ENCODE data around the gene PRAMEF18.
"Not testable (repeated sequence)": the region's sequence is repeated elsewhere in the genome, so short reads cannot be mapped to it uniquely, and the experiment has no call there.

The PRAMEF18 gene, protein sequence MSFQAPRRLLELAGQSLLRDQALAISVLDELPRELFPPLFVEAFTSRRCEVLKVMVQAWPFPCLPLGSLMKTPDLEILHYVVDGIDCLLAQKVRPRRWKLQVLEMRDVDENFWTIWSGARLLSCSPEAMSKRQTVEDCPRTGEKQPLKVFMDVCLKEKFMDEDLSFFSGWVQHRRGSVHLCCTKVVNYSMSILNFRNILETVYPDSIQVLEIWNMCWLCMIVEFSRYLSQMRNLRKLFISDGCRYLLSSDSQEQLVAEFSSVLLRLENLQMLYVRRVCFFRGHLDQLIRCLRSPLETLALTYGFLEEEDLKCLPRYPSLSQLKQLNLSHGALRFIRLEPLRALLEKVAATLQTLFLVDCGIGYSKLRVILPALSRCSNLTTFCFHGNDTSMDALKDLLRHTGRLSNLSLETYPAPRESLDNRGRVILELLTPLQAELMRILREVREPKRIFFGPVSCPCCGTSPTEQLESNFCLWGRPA

DNA sequence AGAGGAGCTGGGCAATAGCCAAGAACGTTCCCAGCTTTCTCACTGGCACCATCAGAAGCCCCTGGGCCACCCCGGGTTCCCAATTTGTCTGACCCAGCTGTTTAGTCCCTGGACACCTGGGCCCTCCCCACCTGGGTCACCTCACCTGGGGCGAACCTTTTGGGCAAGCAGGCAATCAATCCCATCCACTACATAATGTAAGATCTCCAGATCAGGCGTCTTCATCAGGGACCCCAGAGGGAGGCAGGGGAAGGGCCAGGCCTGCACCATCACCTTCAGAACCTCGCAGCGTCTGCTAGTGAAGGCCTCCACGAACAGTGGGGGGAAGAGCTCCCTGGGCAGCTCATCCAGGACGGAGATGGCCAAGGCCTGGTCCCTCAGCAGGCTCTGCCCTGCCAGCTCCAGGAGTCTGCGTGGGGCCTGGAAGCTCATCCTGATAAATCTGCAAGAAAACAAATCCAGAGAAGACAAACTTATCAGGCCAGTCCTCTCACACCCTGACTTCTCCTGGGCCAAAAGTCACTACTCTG, at the start of gene PRAMEF18:
Gene PRAMEF18, minus strand, starts transcription at position 480 of the 530 bp plus-strand sequence. Its CDS starts 48 bp downstream, at position 432.
- DNase-seq, result not testable (repeated sequence)

DNA sequence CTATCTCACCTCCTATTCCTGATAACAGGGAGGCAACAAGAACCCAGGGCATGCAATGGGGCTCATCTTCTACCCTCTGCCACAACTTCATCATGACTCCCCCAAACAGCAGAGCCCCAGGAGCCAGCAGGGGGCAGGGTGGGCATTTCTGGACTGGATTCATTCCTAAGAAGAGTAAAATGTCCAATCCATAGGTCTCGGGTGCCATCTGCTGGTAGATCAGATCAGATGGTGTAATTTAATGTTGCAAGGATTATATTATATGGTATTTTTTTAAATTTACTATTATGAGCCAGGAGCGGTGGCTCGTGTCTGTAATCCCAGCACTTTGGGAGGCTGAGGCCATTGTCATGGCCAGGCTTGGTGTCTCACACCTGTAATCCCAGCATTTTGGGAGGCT, 39.2 kb upstream of the PRAMEF18 start:
- not testable (repeated sequence) for DNase-seq

DNA sequence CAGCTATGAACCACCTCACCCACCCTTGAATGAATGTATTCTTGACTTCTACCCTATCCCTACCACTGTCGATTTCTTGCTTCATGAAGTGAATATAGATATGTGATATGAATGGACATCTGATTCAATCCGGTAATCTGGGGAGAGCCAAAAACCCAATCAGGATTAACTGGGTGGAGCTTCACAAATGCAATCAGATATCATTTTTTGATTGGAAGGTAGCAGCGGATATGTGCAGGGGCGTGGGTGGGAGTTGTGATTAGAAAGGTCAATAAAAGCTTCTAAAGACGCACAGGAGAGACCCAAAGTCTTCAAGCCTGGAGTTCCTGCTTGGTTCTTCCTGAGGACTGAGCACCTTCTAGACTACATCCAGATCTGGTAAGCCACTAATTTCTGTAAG, 27.9 kb upstream of the PRAMEF18 start, which contains the start of gene PRAMEF5:
Gene PRAMEF5, plus strand, starts transcription at position 301 of the 400 bp plus-strand sequence. CDS start 5,071 bp downstream, outside the sequence.
- not testable (repeated sequence) for DNase-seq

DNA sequence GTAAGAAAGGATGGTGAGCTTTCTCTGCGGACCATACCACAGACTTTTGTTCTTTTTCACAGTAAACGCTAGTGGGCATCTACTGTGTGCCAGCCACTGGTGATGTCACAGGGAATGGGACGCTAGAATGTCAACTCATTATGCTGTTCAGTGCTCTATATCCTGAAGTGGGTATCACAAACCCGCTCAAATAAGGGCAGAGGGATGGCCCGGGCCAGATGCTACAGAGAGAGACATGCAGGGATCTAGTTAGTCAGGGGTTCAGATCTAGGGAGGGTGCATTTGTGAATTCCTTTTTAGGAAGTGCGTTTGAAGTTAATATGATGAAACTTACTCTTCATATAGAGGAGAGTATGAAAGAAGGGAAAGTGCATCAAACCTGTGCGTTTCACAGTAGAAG, 21.2 kb upstream of the PRAMEF18 start:
- DNase-seq, result not testable (repeated sequence)

DNA sequence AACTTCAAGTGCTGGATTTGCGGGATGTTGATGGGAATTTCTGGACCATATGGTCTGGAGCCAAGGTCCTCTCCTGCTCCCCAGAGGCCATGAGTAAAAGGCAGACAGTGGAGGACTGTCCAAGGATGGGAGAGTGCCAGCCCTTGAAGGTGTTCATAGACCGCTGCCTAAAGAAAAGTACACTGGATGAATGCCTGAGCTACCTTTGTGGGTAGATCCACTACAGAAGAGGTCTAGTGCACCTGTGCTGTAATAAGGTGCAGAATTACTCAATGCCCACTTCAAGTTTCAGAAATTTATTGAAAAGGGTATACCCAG, 20.6 kb upstream of the PRAMEF18 start:
- DNase-seq, result not testable (repeated sequence)

DNA sequence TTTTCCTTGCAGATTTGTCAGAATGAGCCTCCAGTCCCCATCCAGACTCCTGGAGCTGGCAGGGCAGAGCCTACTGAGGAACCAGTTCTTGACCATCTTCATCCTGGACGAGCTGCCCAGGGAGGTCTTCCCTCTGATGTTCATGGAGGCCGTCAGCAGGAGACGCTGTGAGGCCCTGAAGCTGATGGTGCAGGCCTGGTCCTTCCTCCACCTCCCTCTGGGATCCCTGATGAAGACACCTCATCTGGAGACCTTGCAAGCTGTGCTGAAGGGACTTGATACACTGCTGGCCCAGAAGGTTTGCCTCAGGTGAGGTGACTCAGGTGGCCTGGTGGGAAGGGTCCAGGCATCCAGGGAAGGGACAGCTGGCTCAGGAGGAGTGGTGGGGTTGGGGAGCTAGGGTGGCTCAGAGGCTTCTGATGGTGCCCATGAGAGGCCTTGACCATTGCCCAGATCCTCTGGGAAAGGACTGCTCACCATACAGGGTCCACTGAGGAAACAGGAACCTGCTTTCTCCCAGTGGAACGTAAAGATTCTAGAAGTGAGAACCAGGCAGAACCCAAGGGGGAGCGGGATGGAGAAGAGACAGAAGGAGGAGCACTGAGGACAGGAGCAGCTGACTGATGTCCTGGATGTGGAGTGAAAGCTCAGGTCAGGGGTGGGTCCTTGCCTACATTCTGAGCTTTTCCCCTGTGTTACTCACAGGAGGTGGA, 20.0 kb upstream of the PRAMEF18 start:
- DNase-seq, result not testable (repeated sequence)

DNA sequence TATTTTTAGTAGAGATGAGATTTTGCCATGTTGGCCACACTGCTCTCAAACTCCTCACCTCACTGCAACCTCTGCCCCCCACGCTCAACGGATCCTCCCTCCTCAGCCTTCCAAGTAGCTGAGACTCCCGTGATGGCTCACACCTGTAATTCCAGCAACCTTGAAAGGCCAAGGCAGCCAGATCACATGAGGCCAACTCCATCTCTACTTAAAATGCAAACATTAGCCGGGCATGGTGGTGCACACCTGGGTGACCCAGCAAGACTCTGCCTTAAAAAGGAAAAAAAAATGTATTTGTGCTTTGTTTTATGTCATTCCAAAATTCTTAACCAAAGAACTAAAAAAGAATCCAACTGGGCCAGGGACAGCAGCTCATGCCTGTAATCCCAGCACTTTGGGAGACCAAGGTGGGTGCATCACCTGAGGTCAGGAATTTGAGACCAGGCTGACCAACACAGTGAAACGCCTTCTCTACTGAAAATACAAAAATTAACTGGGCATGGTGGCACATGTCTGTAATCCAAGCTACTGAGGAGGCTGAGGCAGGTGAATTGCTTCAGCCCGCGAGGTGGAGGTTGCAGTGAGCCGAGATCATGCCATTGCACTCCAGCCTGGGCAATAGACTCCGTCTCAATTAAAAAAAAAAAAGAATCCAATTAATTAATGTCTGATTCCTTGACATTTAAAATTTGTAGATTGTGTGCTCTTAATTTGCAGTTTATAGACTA, 17.7 kb upstream of the PRAMEF18 start:
- DNase-seq, result not testable (repeated sequence)

DNA sequence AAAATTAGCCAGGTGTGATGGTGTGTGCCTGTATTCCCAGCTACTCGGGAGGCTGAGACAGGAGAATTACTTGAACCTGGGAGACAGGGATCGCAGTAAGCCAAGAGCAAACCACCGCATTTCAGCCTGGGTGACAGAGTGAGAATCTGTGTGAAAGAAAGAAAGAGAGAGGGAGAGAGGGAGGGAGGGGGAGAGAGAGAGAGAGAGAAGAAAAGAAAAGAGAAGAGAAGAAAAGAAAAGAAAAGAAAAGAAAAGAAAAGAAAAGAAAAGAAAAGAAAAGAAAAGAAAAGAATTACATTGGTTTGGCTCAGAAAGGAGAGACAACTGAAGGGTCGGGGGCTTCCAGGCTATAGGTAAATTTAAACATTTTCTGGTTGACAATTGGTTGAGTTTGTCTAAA, 13.7 kb upstream of the PRAMEF18 start:
- DNase-seq, result not testable (repeated sequence)

DNA sequence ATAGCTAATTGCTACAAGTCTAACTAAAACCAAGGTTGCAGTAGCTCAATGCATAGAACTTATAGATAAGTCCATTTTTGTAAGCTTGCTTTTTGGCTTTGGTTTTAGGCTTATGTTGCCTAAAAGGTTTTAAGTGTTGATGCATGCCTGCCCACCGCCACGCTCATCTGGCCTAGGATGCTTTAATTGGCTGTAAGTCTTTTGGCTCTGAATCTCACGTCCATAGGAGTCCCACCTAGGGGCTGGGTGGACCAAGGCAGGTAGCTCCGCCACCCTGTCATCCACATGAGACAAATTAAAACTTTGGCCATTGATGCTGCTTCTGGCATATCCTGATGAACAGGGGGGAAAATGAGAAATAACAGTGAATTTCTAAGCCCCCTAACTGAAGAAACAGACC, 11.6 kb upstream of the PRAMEF18 start:
- DNase-seq, result not testable (repeated sequence)

DNA sequence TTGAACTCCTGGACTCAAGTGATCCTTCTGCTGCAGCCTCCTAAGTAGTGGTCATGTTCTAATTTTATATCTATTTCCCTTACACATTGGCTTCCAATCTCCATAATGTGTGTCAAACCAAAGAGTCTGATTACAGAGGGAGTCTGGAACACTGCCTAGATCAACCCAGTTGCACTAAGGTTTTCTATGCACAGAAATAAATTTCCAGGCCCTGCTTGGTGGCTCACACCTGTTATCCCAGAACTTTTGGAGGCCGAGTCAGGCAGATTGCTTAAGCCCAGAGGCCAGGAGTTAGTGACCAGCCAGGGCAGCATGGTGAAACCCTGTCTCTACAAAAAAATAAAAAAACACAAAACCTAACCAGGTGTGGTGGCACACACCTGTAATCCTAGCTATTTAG, 8.1 kb upstream of the PRAMEF18 start:
- DNase-seq, result not testable (repeated sequence)

DNA sequence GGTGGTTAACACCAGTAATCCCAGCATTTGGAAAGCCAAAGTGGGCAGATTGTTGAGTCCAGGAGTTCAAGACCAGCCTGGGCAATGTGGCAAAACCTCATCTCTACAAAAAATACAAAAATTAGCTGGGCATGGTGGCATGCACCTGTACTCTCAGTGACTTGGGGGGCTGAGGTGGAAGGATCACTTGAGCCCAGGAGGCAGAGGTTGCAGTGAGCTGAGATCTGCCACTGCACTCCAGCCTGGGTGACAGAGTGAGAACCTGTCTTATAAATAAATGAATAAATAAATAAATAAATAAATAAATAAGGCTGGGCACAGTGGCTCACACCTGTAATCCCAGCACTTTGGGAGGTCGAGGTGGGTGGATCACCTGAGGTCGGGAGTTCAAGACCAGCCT, 6.1 kb upstream of the PRAMEF18 start:
- DNase-seq, result not testable (repeated sequence)

DNA sequence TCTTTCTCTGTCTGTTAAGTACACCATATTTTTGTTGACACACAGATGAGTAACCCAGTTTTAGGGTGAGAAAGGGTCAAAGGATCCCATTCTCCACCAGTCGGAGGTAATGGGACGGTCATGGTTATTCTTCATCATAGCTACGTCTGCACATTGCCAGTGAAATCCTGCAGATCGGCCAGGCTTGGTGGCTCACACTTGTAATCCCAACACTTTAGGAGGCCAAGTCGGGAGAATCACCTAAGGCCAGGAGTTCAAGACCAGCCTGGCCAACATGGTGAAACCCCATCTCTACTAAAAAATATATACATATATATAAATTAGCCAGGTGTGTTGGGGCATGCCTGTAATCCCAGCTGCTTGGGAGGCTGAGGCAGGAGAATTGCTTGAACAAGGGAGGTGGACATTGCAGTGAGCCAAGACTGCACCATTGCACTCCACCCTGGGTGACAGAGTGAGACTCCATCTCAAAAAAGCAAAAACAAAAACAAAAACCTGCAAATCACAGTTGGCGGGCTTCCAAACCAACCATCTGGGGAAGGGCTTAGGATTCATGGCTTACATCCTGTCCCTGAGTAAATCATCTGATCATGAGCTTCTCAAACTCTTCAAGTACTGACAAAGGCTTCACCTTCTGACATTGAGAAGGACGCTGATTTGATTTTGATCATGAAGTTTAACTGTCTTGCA, 5.3 kb upstream of the PRAMEF18 start:
- not testable (repeated sequence) for DNase-seq

DNA sequence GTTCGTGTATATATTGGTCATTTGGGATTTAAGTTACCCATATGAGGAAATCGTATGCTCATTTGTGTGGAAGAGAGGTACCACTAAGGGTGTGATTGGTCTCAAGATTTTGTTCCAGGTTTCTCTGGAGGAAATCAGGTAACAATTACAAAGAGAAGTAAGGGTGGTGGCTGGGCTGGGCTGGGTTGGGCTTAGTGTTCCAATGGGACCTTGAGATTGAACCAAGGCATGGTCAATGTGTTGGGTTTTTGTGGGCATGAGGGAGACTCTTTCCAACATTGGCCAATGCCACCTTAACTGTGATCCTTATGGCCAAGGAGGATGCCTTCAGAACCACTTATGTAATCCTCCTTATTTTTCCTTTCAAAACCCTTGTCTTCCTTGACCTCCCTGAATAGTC, 4.6 kb upstream of the PRAMEF18 start:
- not testable (repeated sequence) for DNase-seq

DNA sequence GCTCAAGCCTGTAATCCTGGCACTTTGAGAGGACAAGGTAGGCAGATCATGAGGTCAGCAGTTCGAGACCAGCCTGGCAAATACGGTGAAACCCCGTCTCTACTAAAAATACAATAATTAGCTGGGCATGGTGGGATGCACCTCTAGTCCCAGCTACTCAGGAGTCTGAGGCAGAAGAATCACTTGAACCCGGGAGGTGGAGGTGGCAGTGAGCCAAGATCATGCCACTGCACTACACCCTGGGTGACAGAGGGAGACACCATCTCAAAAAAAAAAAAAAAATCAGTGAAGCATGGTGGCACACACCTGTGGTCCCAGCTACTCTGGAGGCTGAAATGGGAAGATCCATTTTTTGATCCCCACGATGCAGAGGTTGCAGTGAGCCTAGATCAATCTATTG, 4.1 kb upstream of the PRAMEF18 start:
- DNase-seq, result not testable (repeated sequence)

DNA sequence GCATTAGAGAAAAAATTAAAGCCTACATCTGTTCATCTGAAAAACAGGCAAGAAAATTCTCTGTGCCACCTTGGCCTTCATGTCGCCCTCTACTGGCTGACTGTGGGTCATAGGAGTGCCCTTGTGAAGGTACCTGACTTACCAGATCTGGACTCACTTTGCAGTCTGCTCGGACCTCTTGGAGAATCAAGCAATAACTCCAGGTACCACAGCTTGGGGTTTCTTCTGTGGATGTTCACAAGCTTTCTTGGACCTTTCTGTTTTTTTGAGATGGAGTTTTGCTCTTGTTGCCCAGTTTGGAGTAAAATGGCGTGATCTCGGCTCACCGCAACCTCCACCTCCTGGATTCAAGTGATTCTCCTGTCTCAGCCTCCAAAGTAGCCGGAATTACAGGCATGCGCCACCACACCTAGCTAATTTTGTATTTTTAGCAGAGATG, 2.4 kb upstream of the PRAMEF18 start:
- no peak for DNase-seq

DNA sequence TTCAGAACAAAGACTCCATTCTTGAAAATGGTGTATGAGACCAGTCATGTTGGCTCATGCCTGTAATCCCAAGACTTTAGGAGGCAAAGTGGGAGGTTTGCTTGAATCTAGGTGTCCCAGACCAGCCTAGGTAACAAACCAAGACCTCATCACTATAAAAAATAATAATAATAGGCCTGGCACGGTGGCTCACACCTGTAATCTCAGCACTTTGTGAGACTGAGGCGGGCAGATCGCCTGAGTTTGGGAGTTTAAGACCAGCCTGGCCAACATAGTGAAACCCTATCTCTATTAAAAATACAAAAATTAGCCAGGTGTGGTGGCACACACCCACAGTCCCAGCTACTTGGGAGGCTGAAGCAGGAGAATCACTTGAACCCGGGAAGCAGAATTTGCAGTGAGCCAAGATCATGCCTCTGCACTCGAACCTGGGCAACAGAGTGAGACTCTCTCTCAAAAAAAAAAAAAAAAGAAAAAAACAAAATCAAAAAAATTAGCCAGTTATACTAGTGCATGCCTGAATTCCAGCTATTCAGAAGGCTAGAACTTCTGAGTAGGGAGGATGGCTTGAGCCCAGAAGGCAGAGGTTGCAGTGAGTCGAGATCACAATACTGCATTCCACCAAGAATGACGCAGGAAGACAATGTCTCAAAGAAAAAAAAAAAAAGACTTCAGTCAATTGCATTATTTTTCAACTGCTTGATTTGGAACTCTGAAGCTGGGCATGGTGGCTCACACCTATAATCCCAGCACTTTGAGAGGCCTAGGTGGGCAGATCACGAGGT, 1.5 kb upstream of the PRAMEF18 start:
- DNase-seq, result not testable (repeated sequence)

DNA sequence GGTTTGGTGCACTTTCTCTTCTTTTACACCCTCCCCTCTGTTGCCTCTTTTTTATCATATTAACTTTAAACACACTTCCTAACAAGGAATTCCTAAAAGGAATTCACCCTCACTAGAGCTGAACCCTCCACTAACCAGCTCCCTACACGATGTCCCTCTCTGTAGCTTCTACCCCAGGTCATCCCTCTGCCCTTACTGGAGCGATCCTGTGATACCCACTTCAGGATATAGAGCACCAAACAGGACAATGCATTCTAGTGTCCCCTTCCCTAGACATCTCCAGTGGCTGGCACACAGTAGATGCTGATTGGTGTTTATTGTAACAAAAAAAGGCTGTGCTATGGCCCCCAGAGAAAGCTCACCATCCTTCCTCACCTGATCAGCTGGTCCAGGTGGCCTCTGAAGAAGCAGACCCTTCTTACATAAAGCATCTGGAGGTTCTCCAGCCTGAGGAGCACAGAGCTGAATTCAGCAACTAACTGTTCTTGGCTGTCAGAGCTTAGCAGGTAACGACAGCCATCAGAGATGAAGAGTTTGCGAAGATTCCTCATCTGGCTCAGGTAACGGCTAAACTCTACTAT, 1.4 kb downstream of the PRAMEF18 start:
- no peak for DNase-seq

DNA sequence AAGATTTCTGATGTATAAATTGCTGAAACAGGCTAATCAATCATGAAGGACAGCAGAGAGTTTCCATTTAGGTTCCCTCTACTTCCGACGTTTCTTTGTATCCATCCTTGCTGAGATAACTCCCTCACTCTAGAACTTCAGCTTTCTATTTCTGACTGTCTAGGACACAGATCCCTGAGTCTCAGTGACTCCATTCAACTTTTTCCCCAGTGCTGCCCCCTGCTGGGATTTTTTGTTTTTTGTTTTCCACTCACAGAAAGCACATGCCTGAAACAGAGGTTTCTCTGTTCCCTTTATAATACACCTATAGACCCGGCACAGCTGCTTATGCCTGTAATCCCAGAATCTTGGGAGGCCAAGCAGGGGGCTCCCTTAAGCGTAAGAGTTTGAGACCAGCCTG, 3.2 kb downstream of the PRAMEF18 start:
- DNase-seq, result not testable (repeated sequence)

DNA sequence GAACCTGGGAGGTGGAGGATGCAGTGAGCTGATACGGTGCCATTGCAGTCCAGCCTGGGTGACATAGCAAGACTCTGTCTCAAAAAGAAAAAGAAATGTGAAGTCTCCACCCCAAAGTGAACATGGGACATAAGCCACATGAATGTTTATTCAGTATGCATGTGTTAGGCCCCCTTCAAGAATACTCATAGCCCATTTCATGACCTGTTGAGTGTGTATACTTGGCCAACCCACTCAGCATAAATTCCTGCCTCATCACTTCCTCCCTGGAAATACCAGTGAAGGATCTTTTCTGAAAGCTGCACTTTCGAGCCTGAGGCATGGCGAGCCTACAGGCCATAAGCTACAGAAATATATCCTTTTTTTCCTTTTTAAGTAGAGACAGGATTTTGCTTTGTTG, 6.8 kb downstream of the PRAMEF18 start:
- not testable (repeated sequence) for DNase-seq

DNA sequence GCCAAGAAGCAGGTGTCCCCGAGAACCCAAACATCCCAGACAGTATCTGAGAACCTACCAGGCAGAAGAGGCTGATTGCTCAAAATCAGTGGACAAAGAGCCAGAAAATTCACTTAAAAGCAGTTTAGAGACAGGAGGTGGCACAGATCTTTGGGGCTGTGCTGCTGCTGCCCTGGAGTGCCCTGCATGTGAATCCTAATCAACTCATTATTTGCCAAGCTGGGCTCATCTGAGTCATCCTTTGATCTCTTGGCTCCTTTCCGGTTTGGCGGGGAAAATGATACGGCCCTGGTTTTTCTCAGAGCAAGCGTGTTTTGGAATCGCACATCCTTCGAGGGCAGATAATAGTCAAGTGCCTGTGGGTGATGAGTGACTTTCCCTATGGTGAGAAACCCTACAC, 9.3 kb downstream of the PRAMEF18 start:
- not testable (repeated sequence) for DNase-seq

DNA sequence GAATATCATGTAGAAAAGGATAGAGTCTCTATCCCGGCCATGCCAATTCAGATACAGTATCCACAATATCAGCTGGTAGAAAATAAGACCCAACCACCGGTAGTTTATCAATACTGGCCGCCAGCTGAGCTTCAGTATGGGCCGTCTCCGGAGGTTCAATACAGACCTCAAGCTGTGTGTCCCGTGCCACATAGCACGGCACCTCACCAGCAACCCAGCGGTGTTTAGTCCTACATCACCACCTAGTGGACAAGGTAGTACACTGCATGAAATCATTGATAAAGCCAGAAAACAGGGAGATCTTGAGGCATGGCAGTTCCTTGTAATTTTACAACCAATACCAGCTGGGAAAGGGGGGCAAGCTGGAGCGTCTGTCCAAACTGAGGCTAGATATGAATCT, 17.2 kb downstream of the PRAMEF18 start:
- not testable (repeated sequence) for DNase-seq

Measured in NCI-H446 (cell line).